ENCODE results near the gene PTTG1.

The PTTG1 gene

GRCh38 chr5:160470437-160471361 is 49.0 kb downstream of the PTTG1 start:
- in situ Hi-C loops (cut with HindIII; ENCODE audit: low sequenced_read_pairs) = no loop called here

GRCh38 chr5:160471761-160472160 is 50.1 kb downstream of the PTTG1 start:
- in situ Hi-C loops (cut with HindIII; ENCODE audit: low sequenced_read_pairs) = no loop called here

GRCh38 chr5:160472482-160472881 is 50.8 kb downstream of the PTTG1 start:
- in situ Hi-C loops (cut with HindIII; ENCODE audit: low sequenced_read_pairs) = no loop called here

GRCh38 chr5:160473681-160474080 is 52.0 kb downstream of the PTTG1 start:
- in situ Hi-C loops (cut with HindIII; ENCODE audit: low sequenced_read_pairs) = no loop called here

GRCh38 chr5:160474084-160474483 is 52.4 kb downstream of the PTTG1 start:
- in situ Hi-C loops (cut with HindIII; ENCODE audit: low sequenced_read_pairs) = no loop called here

GRCh38 chr5:160475864-160476438 is 54.3 kb downstream of the PTTG1 start:
- in situ Hi-C loops (cut with HindIII; ENCODE audit: low sequenced_read_pairs) = loop anchor here (5.0 kb wide), 1 partner anchor 44 kb away; no protein-coding TSS in a partner anchor

GRCh38 chr5:160477266-160477970 is 55.8 kb downstream of the PTTG1 start:
- in situ Hi-C loops (cut with HindIII; ENCODE audit: low sequenced_read_pairs) = loop anchor here (5.0 kb wide), 1 partner anchor 45 kb away; no protein-coding TSS in a partner anchor

GRCh38 chr5:160478163-160478562 is 56.5 kb downstream of the PTTG1 start:
- in situ Hi-C loops (cut with HindIII; ENCODE audit: low sequenced_read_pairs) = loop anchor here (5.0 kb wide), 1 partner anchor 46 kb away; no protein-coding TSS in a partner anchor
